Omental fat pad (tissue), 4 donors: Measurements from ENCODE around the gene UBE2J2. TPM values are rescaled to one million over a fixed set of nuclear protein-coding genes. Genes with fewer than 3 reads are reported as not detected.

Experiments
- ATAC-seq: fragments of 150-250 bp; one replicate; pipeline ENCODE4 v1.9.1; 2016; ENCODE audit warnings: mild to moderate bottlenecking, moderate library complexity; ENCODE audit not compliant: low FRiP score
- DNase-seq: peaks from one replicate; pipeline ENCODE4 v3.0.0-alpha.2; 2019; ENCODE audit warnings: low spot score
- CTCF ChIP-seq, 3 donors: fragments of 450-650 bp; IDR thresholded peaks; one replicate each; pipeline ENCODE4 v1.5.1; 2016 to 2017; ENCODE audit warnings: antibody characterized with exemption in 3 of 3, mild to moderate bottlenecking in 3 of 3, moderate library complexity in 2 of 3
- total RNA-seq, 4 donors: library from RNA; depleted of rRNA; stranded (reverse); fragments of >200 nt; gene quantifications; one replicate each; pipeline ENCODE4 v1.1.0, GENCODE V29; 2016

UBE2J2 gene
- total RNA-seq, 4 donors from 2014 or later = 30.4 to 50.3 (median 42.9) TPM

DNA sequence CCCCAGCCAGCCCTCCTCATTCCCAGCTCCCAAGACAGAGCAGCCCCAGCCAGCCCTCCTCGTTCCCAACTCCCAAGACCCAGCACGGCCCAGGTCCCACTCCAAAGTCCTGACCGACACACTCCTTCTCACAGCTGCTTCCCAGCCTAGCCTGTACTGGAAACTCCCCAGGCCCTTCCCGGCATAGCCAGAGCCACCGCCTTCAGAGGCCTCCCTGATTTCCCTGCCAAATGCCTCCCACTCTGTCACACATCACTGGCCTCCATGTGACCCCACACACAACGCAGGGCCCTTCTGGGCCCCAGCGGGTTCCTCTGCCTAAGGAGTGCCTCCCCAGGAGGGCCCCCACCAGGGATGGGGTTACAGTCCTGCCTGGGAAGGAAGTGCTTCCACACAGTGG, 2.8 kb downstream of the UBE2J2 start:
- ATAC-seq = no peak
- no peak for TF ChIP-seq CTCF (IDR thresholded peaks at IDR 0.05)
- DNase-seq = no peak

DNA sequence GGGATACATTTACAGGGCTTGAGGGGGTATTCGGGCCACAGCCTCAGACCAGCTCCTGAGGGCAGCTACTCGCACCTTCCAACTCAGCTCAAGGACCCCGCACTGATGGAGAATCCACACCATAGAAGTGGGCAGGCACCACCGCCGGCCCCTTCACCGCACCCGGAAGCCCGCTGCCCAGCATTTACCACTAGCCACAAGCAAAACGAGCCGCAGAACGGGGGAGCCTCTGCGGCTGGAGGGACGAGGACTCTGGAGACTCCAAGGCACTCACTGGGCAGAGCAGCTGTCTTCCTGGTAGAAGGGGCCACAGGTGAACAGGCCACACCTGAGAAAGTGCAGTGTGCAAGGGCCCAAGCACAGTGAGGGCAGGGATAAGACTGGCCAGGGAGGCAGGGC, 5.4 kb downstream of the UBE2J2 start:
- no peak for TF ChIP-seq CTCF (IDR thresholded peaks at IDR 0.05)
- ATAC-seq (no peak), DNase-seq (no peak)

GRCh38 chr1:1267488-1268283, 6.0 kb downstream of the UBE2J2 start:
- DNase-seq = no peak
- TF ChIP-seq CTCF (IDR thresholded peaks at IDR 0.05) = no peak
- ATAC-seq = no peak

- DNase-seq (no peak), ATAC-seq (no peak)
- no peak for TF ChIP-seq CTCF (IDR thresholded peaks at IDR 0.05)
Measured at GRCh38 chr1:1264868-1265272, 8.8 kb downstream of the UBE2J2 start.

GRCh38 chr1:1264026-1264425, 9.6 kb downstream of the UBE2J2 start:
- TF ChIP-seq CTCF (IDR thresholded peaks at IDR 0.05) = no peak
- DNase-seq = no peak
- ATAC-seq = no peak

DNA sequence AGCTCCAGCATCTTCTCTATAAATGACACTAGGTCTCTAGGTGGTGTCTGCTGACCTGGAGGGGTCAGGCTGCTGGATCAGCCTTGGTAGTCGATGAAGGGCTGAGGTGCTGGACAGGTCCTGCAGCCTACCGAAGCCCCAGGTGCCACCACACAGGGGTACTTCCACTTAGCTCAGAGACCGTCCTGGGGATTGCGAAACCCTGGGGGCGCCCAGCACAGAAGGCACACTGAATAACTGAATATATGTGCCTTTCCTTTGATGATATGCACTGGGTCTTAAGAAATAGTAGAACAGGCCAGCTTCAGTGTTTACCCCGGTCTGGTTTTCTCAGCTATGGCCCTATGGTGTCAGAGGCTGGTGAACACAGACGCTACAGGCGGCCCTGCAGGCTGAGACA, 10.9 kb downstream of the UBE2J2 start:
- ATAC-seq (no peak), DNase-seq (no peak)
- no peak for TF ChIP-seq CTCF (IDR thresholded peaks at IDR 0.05)

- DNase-seq = no peak
- no peak for ATAC-seq
- no peak for TF ChIP-seq CTCF (IDR thresholded peaks at IDR 0.05)
Measured at GRCh38 chr1:1262071-1262470, 11.6 kb downstream of the UBE2J2 start.
